SK-MEL-5 (cell line): Measurements from ENCODE around the gene TBC1D19. TPM values are rescaled to one million over a fixed set of nuclear protein-coding genes. Genes with fewer than 3 reads are reported as not detected.
"Not testable (repeated sequence)": the region's sequence is repeated elsewhere in the genome, so short reads cannot be mapped to it uniquely, and the experiment has no call there.

Experiments
- DNase-seq: peaks from one replicate; pipeline ENCODE4 v3.0.0-alpha.2; 2016; ENCODE audit warnings: low read depth, low spot score
- in situ Hi-C: cut with HindIII; loops from 2 replicates; pipeline ENCODE4 v1.10.0; 2016; ENCODE audit warnings: low sequenced_read_pairs, high pct_unique_total_duplicates, low pct_unique_long_range_greater_than_20kb
- total RNA-seq: library from RNA; depleted of rRNA; stranded (reverse); fragments of >200 nt; shearing (Covaris generic); gene quantifications from 2 replicates; pipeline ENCODE4 v1.2.3, GENCODE V29; 2014

The TBC1D19 gene
- total RNA-seq, 1 experiment from 2014 or later, result 12.2 TPM

- in situ Hi-C loops, result not testable (repeated sequence)
Measured at GRCh38 chr4:26640639-26641038, 56.8 kb downstream of the TBC1D19 start.

GRCh38 chr4:26647523-26648224, 63.8 kb downstream of the TBC1D19 start:
- DNase-seq, result no peak
- in situ Hi-C loops, result no loop called here

More at GRCh38 chr4:26640639-26641038, 56.8 kb downstream of the TBC1D19 start:
- DNase-seq, result not testable (repeated sequence)

- no peak for DNase-seq
- in situ Hi-C loops, result no loop called here
Measured at GRCh38 chr4:26648260-26648659, 64.4 kb downstream of the TBC1D19 start.

- in situ Hi-C loops, result no loop called here
- DNase-seq, result no peak
Measured at GRCh38 chr4:26660261-26660660, 76.4 kb downstream of the TBC1D19 start.

- in situ Hi-C loops, result no loop called here
- no peak for DNase-seq
Measured at GRCh38 chr4:26663888-26664287, 80.0 kb downstream of the TBC1D19 start.

- no peak for DNase-seq
- in situ Hi-C loops, result no loop called here
Measured at GRCh38 chr4:26670903-26671537, 87.1 kb downstream of the TBC1D19 start.

- DNase-seq, in situ Hi-C loops: not testable (repeated sequence)
Measured at GRCh38 chr4:26679040-26679695, 95.3 kb downstream of the TBC1D19 start.

GRCh38 chr4:26682436-26682835, 98.6 kb downstream of the TBC1D19 start:
- in situ Hi-C loops, result no loop called here
- no peak for DNase-seq

GRCh38 chr4:26685250-26685649, 101.4 kb downstream of the TBC1D19 start:
- in situ Hi-C loops, result no loop called here
- no peak for DNase-seq

- in situ Hi-C loops, result no loop called here
- DNase-seq, result no peak
Measured at GRCh38 chr4:26687728-26688127, 103.8 kb downstream of the TBC1D19 start.

- no peak for DNase-seq
- in situ Hi-C loops, result no loop called here
Measured at GRCh38 chr4:26690506-26690905, 106.6 kb downstream of the TBC1D19 start.

- in situ Hi-C loops, result no loop called here
- peak; percentile 46 for DNase-seq
Measured at GRCh38 chr4:26692014-26692726, 108.3 kb downstream of the TBC1D19 start.

- DNase-seq, in situ Hi-C loops: not testable (repeated sequence)
Measured at GRCh38 chr4:26694131-26694530, 110.2 kb downstream of the TBC1D19 start.

- no peak for DNase-seq
- in situ Hi-C loops, result no loop called here
Measured at GRCh38 chr4:26700110-26700509, 116.2 kb downstream of the TBC1D19 start.

GRCh38 chr4:26701095-26701494, 117.2 kb downstream of the TBC1D19 start:
- DNase-seq, result no peak
- in situ Hi-C loops, result no loop called here

GRCh38 chr4:26701786-26702227, 117.9 kb downstream of the TBC1D19 start:
- DNase-seq, result no peak

GRCh38 chr4:26707342-26707741, 123.5 kb downstream of the TBC1D19 start:
- no peak for DNase-seq
- in situ Hi-C loops, result no loop called here

More at GRCh38 chr4:26701786-26702227, 117.9 kb downstream of the TBC1D19 start:
- in situ Hi-C loops, result no loop called here

- in situ Hi-C loops, result no loop called here
Measured at GRCh38 chr4:26709246-26709645, 125.4 kb downstream of the TBC1D19 start.

More at GRCh38 chr4:26709246-26709645, 125.4 kb downstream of the TBC1D19 start:
- no peak for DNase-seq
